Right ventricle myocardium inferior (tissue), 1 donor: Measurements from ENCODE around the gene GDAP1L1. TPM values are rescaled to one million over a fixed set of nuclear protein-coding genes. Genes with fewer than 3 reads are reported as not detected.
A peak's percentile ranks its signal among the peaks of the same experiment; 100 is the strongest.
"Not testable (repeated sequence)": the region's sequence is repeated elsewhere in the genome, so short reads cannot be mapped to it uniquely, and the experiment has no call there.

ENCODE experiments used
- ATAC-seq: fragments of 200-7000 bp; cut with Tn5 transposase; one replicate; pipeline ENCODE4 v1.9.1; 2020; ENCODE audit warnings: mild to moderate bottlenecking, moderate library complexity
- DNase-seq: peaks from one replicate; pipeline ENCODE4 v3.0.0; 2021; ENCODE audit errors: missing footprints
- intact Hi-C: fragments of 100-400 bp; cut with DNase I; formaldehyde crosslinking; loops from one replicate; pipeline ENCODE4 v1.11.0; 2022
- total RNA-seq: library from RNA; stranded (reverse); fragmentation: NEBNext Ultra II Directional; extraction: Animal tissue kit (Norgen Biotek cat#: 25700); gene quantifications from one replicate; pipeline ENCODE4 v1.2.1, GENCODE V29; 2021
- donor health status: DM: no; HTN: yes; CAD: no; lungs with severe emphysema.

Gene GDAP1L1
- total RNA-seq, 1 donor from 2014 or later = 0.38 TPM

GRCh38 chr20:44282192-44282591 lies 35.1 kb downstream of the GDAP1L1 start:
- no peak for DNase-seq
- intact Hi-C loops = no loop called here
- ATAC-seq = peak; percentile 75

- no peak for ATAC-seq
- intact Hi-C loops = no loop called here
- no peak for DNase-seq
These were observed 36.9 kb downstream of the GDAP1L1 start for GRCh38 chr20:44284032-44284431.

- no peak for DNase-seq
These were observed 40.4 kb downstream of the GDAP1L1 start for GRCh38 chr20:44287272-44288097.

GRCh38 chr20:44288252-44288651 lies 41.1 kb downstream of the GDAP1L1 start:
- peak; percentile 62 for ATAC-seq
- DNase-seq = no peak
- intact Hi-C loops = loop anchor here (5.0 kb wide), 1 partner anchor 66 kb away; no protein-coding TSS in a partner anchor

More at GRCh38 chr20:44287272-44288097, 40.4 kb downstream of the GDAP1L1 start:
- intact Hi-C loops = loop anchor here (5.0 kb wide), 1 partner anchor 65 kb away; no protein-coding TSS in a partner anchor
- ATAC-seq = peak; percentile 52

GRCh38 chr20:44291754-44292153 lies 44.6 kb downstream of the GDAP1L1 start:
- intact Hi-C loops = no loop called here
- ATAC-seq = no peak

GRCh38 chr20:44296011-44296410 lies 48.9 kb downstream of the GDAP1L1 start:
- ATAC-seq (peak; percentile 86), DNase-seq (peak; percentile 77)
- intact Hi-C loops = no loop called here

More at GRCh38 chr20:44291754-44292153, 44.6 kb downstream of the GDAP1L1 start:
- DNase-seq = no peak

GRCh38 chr20:44297721-44298120 lies 50.6 kb downstream of the GDAP1L1 start:
- DNase-seq (no peak), ATAC-seq (no peak)
- intact Hi-C loops = no loop called here

- ATAC-seq, DNase-seq, intact Hi-C loops: not testable (repeated sequence)
These were observed 52.0 kb downstream of the GDAP1L1 start for GRCh38 chr20:44299011-44299535.

- no peak for DNase-seq
- no peak for ATAC-seq
- intact Hi-C loops = loop anchor here (10.0 kb wide), 1 partner anchor 186 kb away; no protein-coding TSS in a partner anchor
These were observed 54.2 kb downstream of the GDAP1L1 start for GRCh38 chr20:44301285-44301684.

- ATAC-seq (peak; percentile 76), DNase-seq (no peak)
- intact Hi-C loops = loop anchor here (10.0 kb wide), 1 partner anchor 187 kb away; no protein-coding TSS in a partner anchor
These were observed 55.0 kb downstream of the GDAP1L1 start for GRCh38 chr20:44302026-44302669.

GRCh38 chr20:44302736-44303135 lies 55.6 kb downstream of the GDAP1L1 start:
- intact Hi-C loops = loop anchor here (10.0 kb wide), 1 partner anchor 188 kb away; no protein-coding TSS in a partner anchor
- ATAC-seq (no peak), DNase-seq (no peak)

- DNase-seq (no peak), ATAC-seq (no peak)
- intact Hi-C loops = loop anchor here (10.0 kb wide), 1 partner anchor 190 kb away; no protein-coding TSS in a partner anchor
These were observed 57.3 kb downstream of the GDAP1L1 start for GRCh38 chr20:44304383-44304782.

- intact Hi-C loops = loop anchor here (10.0 kb wide), 1 partner anchor 192 kb away; no protein-coding TSS in a partner anchor
- no peak for DNase-seq
- ATAC-seq = no peak
These were observed 59.8 kb downstream of the GDAP1L1 start for GRCh38 chr20:44306927-44307326.

GRCh38 chr20:44309763-44310663 lies 62.9 kb downstream of the GDAP1L1 start:
- intact Hi-C loops = loop anchor here (5.0 to 10.0 kb wide), 3 partner anchors 77 to 195 kb away; no protein-coding TSS in a partner anchor
- peak; percentile 67 for ATAC-seq

GRCh38 chr20:44310664-44311639 lies 63.8 kb downstream of the GDAP1L1 start, which contains the start of gene FITM2:
Gene FITM2, minus strand, starts transcription at chr20:44311202. Its CDS starts 54 bp downstream, at chr20:44311148.
- intact Hi-C loops = loop anchor here (1.0 to 10.0 kb wide), 3 partner anchors 76 to 154 kb away; no protein-coding TSS in a partner anchor
- ATAC-seq = peak; percentile 86
- DNase-seq = peak; percentile 100

More at GRCh38 chr20:44309763-44310663, 62.9 kb downstream of the GDAP1L1 start:
- no peak for DNase-seq

- DNase-seq = no peak
- intact Hi-C loops = loop anchor here (5.0 to 10.0 kb wide), 2 partner anchors 72 to 150 kb away; no protein-coding TSS in a partner anchor
- no peak for ATAC-seq
These were observed 67.8 kb downstream of the GDAP1L1 start for GRCh38 chr20:44314870-44315269.
